Measurements from ENCODE around the gene SPRYD3. TPM values are rescaled to one million over a fixed set of nuclear protein-coding genes. Genes with fewer than 3 reads are reported as not detected.
"Not testable (repeated sequence)": the region's sequence is repeated elsewhere in the genome, so short reads cannot be mapped to it uniquely, and the experiment has no call there.

The SPRYD3 gene
- total and polyA plus RNA-seq, 2 experiments from 2014 or later, result 48.7 to 54.7 TPM

DNA sequence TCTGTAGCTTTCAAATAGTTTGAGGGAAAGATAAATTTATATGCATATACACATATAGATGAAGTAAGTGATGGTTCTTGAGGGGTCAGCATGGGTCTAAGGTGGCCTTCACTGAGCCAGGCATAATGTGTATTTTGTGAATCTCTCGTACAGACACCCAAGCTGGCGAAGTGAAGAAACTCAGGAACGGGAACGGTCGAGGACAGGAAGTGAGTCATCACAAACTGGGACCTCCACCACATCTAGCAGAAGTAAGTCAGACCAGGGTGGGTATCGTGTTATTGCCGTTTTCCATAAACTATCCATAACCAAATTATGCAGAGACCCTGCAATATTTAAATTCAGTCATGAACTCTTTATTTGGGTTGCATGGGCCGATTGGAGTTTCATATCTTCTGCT, 44.7 kb downstream of the SPRYD3 start:
- DNase-seq, result no peak
- no peak overlapping the region for H3K4me2 ChIP-seq (ENCODE audit: unreplicated experiment)
- no peaks in the 10 kb centered on the region for H4K20me1 ChIP-seq (ENCODE audit: insufficient read depth)
- no peak overlapping the region for H3K27ac ChIP-seq
- H3K9me3 ChIP-seq (ENCODE audit: low read depth), result no peaks in the 10 kb centered on the region
- H3K27me3 ChIP-seq (replicated peaks; ENCODE audit: insufficient read depth), result no peaks in the 10 kb centered on the region
- H2AFZ ChIP-seq, result no peak overlapping the region
- in situ Hi-C loops (cut with MboI), result no loop called here
- H3K4me3 ChIP-seq, result no peak overlapping the region
- no peaks in the 10 kb centered on the region for H3K9me2 ChIP-seq (ENCODE audit: insufficient read depth)
- WGBS, 2 experiments (ENCODE audit: low coverage in 1 of 2, low lambda C conversion rate in 2 of 2, missing lambda C conversion rate in 2 of 2), result 80 to 84% methylated on average over 8 of the region's 8 CpGs
- H3K9ac ChIP-seq, result no peak overlapping the region
- no peak for TF ChIP-seq EZH2 (IDR thresholded peaks at IDR 0.05; ENCODE audit: insufficient read depth, poor library complexity, severe bottlenecking)
- no peak for TF ChIP-seq EZH2phosphoT487 (IDR thresholded peaks at IDR 0.05; ENCODE audit: insufficient read depth, low read depth)
- H3F3A ChIP-seq (ENCODE audit: insufficient read depth), result peaks cover 40% of the 10 kb centered on the region
- peaks cover 72% of the 10 kb centered on the region for H3K36me3 ChIP-seq (ENCODE audit: low read depth)
- no peaks in the 10 kb centered on the region for H3K4me1 ChIP-seq (ENCODE audit: insufficient read depth)
- H3K79me2 ChIP-seq (ENCODE audit: insufficient read depth), result peaks cover 45% of the 10 kb centered on the region

DNA sequence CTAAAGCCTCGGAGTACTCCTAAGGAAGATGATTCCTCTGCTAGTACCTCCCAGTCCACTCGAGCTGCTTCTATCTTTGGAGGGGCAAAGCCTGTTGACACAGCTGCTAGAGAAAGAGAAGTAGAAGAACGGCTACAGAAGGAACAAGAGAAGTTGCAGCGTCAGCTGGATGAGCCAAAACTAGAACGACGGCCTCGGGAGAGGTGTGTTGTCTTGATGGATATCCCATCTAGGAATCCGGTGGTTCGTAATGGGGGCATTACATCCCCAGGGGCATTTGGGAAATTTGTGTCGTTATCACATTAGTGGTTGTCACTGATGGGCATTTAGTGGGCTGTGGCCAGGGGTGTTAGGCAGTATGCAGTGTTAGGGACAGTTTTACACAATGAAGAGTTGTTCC, 45.4 kb downstream of the SPRYD3 start:
- H3F3A ChIP-seq (ENCODE audit: insufficient read depth), result peaks cover 36% of the 10 kb centered on the region
- H3K79me2 ChIP-seq (ENCODE audit: insufficient read depth), result peaks cover 48% of the 10 kb centered on the region
- H3K9ac ChIP-seq; H3K9me2 ChIP-seq (ENCODE audit: insufficient read depth); DNase-seq; H3K4me3 ChIP-seq; H4K20me1 ChIP-seq (ENCODE audit: insufficient read depth); H3K27me3 ChIP-seq (replicated peaks; ENCODE audit: insufficient read depth); in situ Hi-C loops (cut with MboI); H3K4me1 ChIP-seq (ENCODE audit: insufficient read depth); H3K9me3 ChIP-seq (ENCODE audit: low read depth); H3K4me2 ChIP-seq (ENCODE audit: unreplicated experiment); H2AFZ ChIP-seq; H3K27ac ChIP-seq: not testable (repeated sequence)
- peaks cover 70% of the 10 kb centered on the region for H3K36me3 ChIP-seq (ENCODE audit: low read depth)
- WGBS, 2 experiments (ENCODE audit: low coverage in 1 of 2, low lambda C conversion rate in 2 of 2, missing lambda C conversion rate in 2 of 2), result 78 to 80% methylated on average over 10 of the region's 10 CpGs

GRCh38 chr12:53031616-53032015, 47.6 kb downstream of the SPRYD3 start:
- peaks cover 62% of the 10 kb centered on the region for H3K79me2 ChIP-seq (ENCODE audit: insufficient read depth)
- H3K4me2 ChIP-seq (ENCODE audit: unreplicated experiment), result no peak overlapping the region
- peaks cover 74% of the 10 kb centered on the region for H3K36me3 ChIP-seq (ENCODE audit: low read depth)
- in situ Hi-C loops (cut with MboI), result no loop called here
- no peaks in the 10 kb centered on the region for H4K20me1 ChIP-seq (ENCODE audit: insufficient read depth)
- H3K27ac ChIP-seq, result no peak overlapping the region
- H3K9me3 ChIP-seq (ENCODE audit: low read depth), result no peaks in the 10 kb centered on the region
- no peaks in the 10 kb centered on the region for H3K9me2 ChIP-seq (ENCODE audit: insufficient read depth)
- no peak for DNase-seq
- H3F3A ChIP-seq (ENCODE audit: insufficient read depth), result peaks cover 30% of the 10 kb centered on the region
- H3K27me3 ChIP-seq (replicated peaks; ENCODE audit: insufficient read depth), result no peaks in the 10 kb centered on the region
- H3K9ac ChIP-seq, result no peak overlapping the region
- TF ChIP-seq EZH2 (IDR thresholded peaks at IDR 0.05; ENCODE audit: insufficient read depth, poor library complexity, severe bottlenecking) (no peak), EZH2phosphoT487 (IDR thresholded peaks at IDR 0.05; ENCODE audit: insufficient read depth, low read depth) (no peak)
- H3K4me3 ChIP-seq, result no peak overlapping the region
- H3K4me1 ChIP-seq (ENCODE audit: insufficient read depth), result no peaks in the 10 kb centered on the region
- WGBS, 2 experiments (ENCODE audit: low coverage in 1 of 2, low lambda C conversion rate in 2 of 2, missing lambda C conversion rate in 2 of 2), result 99 to 100% methylated on average over 3 of the region's 3 CpGs
- H2AFZ ChIP-seq, result no peak overlapping the region

- H3K4me2 ChIP-seq (ENCODE audit: unreplicated experiment); H4K20me1 ChIP-seq (ENCODE audit: insufficient read depth); H3K27me3 ChIP-seq (replicated peaks; ENCODE audit: insufficient read depth); H3K9me3 ChIP-seq (ENCODE audit: low read depth); H3K27ac ChIP-seq; H3K4me3 ChIP-seq; H2AFZ ChIP-seq; in situ Hi-C loops (cut with MboI); H3K9ac ChIP-seq; DNase-seq; H3K4me1 ChIP-seq (ENCODE audit: insufficient read depth); H3K9me2 ChIP-seq (ENCODE audit: insufficient read depth): not testable (repeated sequence)
- Histone ChIP-seq H3F3A (ENCODE audit: insufficient read depth) (peaks cover 51% of the 10 kb centered on the region), H3K36me3 (ENCODE audit: low read depth) (peaks cover 89% of the 10 kb centered on the region), H3K79me2 (ENCODE audit: insufficient read depth) (peaks cover 83% of the 10 kb centered on the region)
- 89 to 90% methylated on average over 12 to 13 of the region's 13 CpGs for WGBS, 2 experiments (ENCODE audit: low coverage in 1 of 2, low lambda C conversion rate in 2 of 2, missing lambda C conversion rate in 2 of 2)
Observed at GRCh38 chr12:53027014-53027413, 52.2 kb downstream of the SPRYD3 start.

DNA sequence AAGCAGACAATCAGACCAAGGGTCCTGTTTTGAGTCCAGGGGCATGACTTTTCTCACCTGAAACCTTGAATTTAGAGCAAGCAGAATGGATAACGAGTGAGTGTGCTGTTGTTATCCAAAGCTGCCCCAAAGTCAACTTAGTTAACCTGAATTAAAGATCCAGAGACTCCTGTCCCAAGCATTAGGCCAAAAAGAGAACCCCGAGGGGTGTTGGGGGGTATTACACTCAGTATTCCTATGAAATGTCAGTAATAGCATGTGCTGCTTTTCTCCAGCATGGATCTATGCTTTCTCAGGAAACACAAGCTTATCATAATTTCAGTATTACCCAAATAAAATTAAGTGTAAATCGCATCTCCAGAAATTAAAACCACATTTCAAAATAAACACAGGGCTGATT, 53.9 kb downstream of the SPRYD3 start:
- Histone ChIP-seq H3K27ac (no peak overlapping the region), H3K79me2 (ENCODE audit: insufficient read depth) (peaks cover 84% of the 10 kb centered on the region), H3K9me2 (ENCODE audit: insufficient read depth) (no peaks in the 10 kb centered on the region), H3F3A (ENCODE audit: insufficient read depth) (peaks cover 53% of the 10 kb centered on the region), H3K27me3 (replicated peaks; ENCODE audit: insufficient read depth) (no peaks in the 10 kb centered on the region), H3K36me3 (ENCODE audit: low read depth) (peaks cover 89% of the 10 kb centered on the region), H3K4me2 (ENCODE audit: unreplicated experiment) (no peak overlapping the region), H3K4me1 (ENCODE audit: insufficient read depth) (no peaks in the 10 kb centered on the region), H2AFZ (no peak overlapping the region), H3K4me3 (no peak overlapping the region), H4K20me1 (ENCODE audit: insufficient read depth) (no peaks in the 10 kb centered on the region), H3K9me3 (ENCODE audit: low read depth) (no peaks in the 10 kb centered on the region), H3K9ac (no peak overlapping the region)
- DNase-seq, result no peak
- TF ChIP-seq EZH2phosphoT487 (IDR thresholded peaks at IDR 0.05; ENCODE audit: insufficient read depth, low read depth) (no peak), EZH2 (IDR thresholded peaks at IDR 0.05; ENCODE audit: insufficient read depth, poor library complexity, severe bottlenecking) (no peak)
- WGBS, 2 experiments (ENCODE audit: low coverage in 1 of 2, low lambda C conversion rate in 2 of 2, missing lambda C conversion rate in 2 of 2), result 76 to 81% methylated on average over 3 of the region's 3 CpGs
- in situ Hi-C loops (cut with MboI), result no loop called here

All from GM23248 (cell line).